ENCODE results near the gene CLEC1A. TPM values are rescaled to one million over a fixed set of nuclear protein-coding genes. Genes with fewer than 3 reads are reported as not detected.

The CLEC1A gene
- total and polyA plus RNA-seq, 10 donors = 1.5 to 12.4 (median 7.4) TPM

GRCh38 chr12:10058387-10058786 is 40.4 kb downstream of the CLEC1A start:
- Histone ChIP-seq H3K9me3 (no peaks in the 10 kb centered on the region), H3K36me3 (no peaks in the 10 kb centered on the region), H3K4me1 (peaks cover 0 to 9% (median 0%) of the 10 kb centered on the region in 6 donors), H3K27me3 (replicated peaks in 1 of 7) (peaks cover 0 to 4% (median 0%) of the 10 kb centered on the region in 7 donors), H3K4me3 (no peak overlapping the region), H3K27ac (no peak overlapping the region)
- DNase-seq = no peak
- no peak for TF ChIP-seq CTCF (IDR thresholded peaks at IDR 0.05 in 8 of 11, conservative IDR thresholded peaks at IDR 0.05 in 3 of 11)
- TF ChIP-seq POLR2AphosphoS5 (IDR thresholded peaks at IDR 0.05) = peak in 1 of 3 donors; percentile 44
- no peak for TF ChIP-seq POLR2A (IDR thresholded peaks at IDR 0.05)
- 61 to 73% (median 70%) methylated on average over 5 of the region's 5 CpGs for WGBS, 5 donors
- intact Hi-C loops (cut with DNase I; ENCODE audit: low total_unique reads) = no loop called here

GRCh38 chr12:10052193-10052913 is 46.4 kb downstream of the CLEC1A start:
- Histone ChIP-seq H3K4me3 (peak overlapping the region in 1 of 8 donors; percentile 14), H3K27ac (peak overlapping the region in 2 of 8 donors; percentile 7 to 24), H3K36me3 (no peaks in the 10 kb centered on the region), H3K27me3 (replicated peaks in 1 of 7) (peaks cover 0 to 5% (median 0%) of the 10 kb centered on the region in 7 donors), H3K4me1 (peaks cover 0 to 14% (median 0%) of the 10 kb centered on the region in 6 donors), H3K9me3 (peaks cover 0 to 5% (median 0%) of the 10 kb centered on the region in 8 donors)
- TF ChIP-seq CTCF (IDR thresholded peaks at IDR 0.05 in 8 of 11, conservative IDR thresholded peaks at IDR 0.05 in 3 of 11) = no peak
- no peak for TF ChIP-seq POLR2A (IDR thresholded peaks at IDR 0.05)
- TF ChIP-seq POLR2AphosphoS5 (IDR thresholded peaks at IDR 0.05) = no peak
- 30 to 48% (median 31%) methylated on average over 7 of the region's 7 CpGs for WGBS, 5 donors
- intact Hi-C loops (cut with DNase I; ENCODE audit: low total_unique reads) = no loop called here
- DNase-seq = no peak

- Histone ChIP-seq H3K36me3 (no peaks in the 10 kb centered on the region), H3K27ac (no peak overlapping the region), H3K4me1 (peaks cover 0 to 14% (median 0%) of the 10 kb centered on the region in 6 donors), H3K4me3 (no peak overlapping the region), H3K27me3 (replicated peaks in 1 of 7) (peaks cover 0 to 13% (median 0%) of the 10 kb centered on the region in 7 donors), H3K9me3 (peaks cover 0 to 5% (median 0%) of the 10 kb centered on the region in 8 donors)
- no peak for TF ChIP-seq POLR2AphosphoS5 (IDR thresholded peaks at IDR 0.05)
- no peak for TF ChIP-seq POLR2A (IDR thresholded peaks at IDR 0.05)
- no peak for TF ChIP-seq CTCF (IDR thresholded peaks at IDR 0.05 in 8 of 11, conservative IDR thresholded peaks at IDR 0.05 in 3 of 11)
- 39 to 70% (median 57%) methylated on average over 3 of the region's 3 CpGs for WGBS, 5 donors
- no peak for DNase-seq
- intact Hi-C loops (cut with DNase I; ENCODE audit: low total_unique reads) = no loop called here
Observed at GRCh38 chr12:10048526-10048925, 50.3 kb downstream of the CLEC1A start.

- DNase-seq = no peak
- peaks cover 0 to 19% (median 0%) of the 10 kb centered on the region in 7 donors for H3K27me3 ChIP-seq (replicated peaks in 1 of 7)
- TF ChIP-seq POLR2A (IDR thresholded peaks at IDR 0.05) = no peak
- no peak for TF ChIP-seq POLR2AphosphoS5 (IDR thresholded peaks at IDR 0.05)
- no peak for TF ChIP-seq CTCF (IDR thresholded peaks at IDR 0.05 in 8 of 11, conservative IDR thresholded peaks at IDR 0.05 in 3 of 11)
- H3K4me1 ChIP-seq = no peaks in the 10 kb centered on the region
- no peak overlapping the region for H3K27ac ChIP-seq
- no peaks in the 10 kb centered on the region for H3K36me3 ChIP-seq
- no peaks in the 10 kb centered on the region for H3K9me3 ChIP-seq
- no peak overlapping the region for H3K4me3 ChIP-seq
- intact Hi-C loops (cut with DNase I; ENCODE audit: low total_unique reads) = no loop called here
Observed at GRCh38 chr12:10042167-10042566, 56.6 kb downstream of the CLEC1A start.

Data from spleen (tissue), 11 donors.